OCI-LY3 (cell line): ENCODE data around the gene ELAVL3.
"Not testable (repeated sequence)": the region's sequence is repeated elsewhere in the genome, so short reads cannot be mapped to it uniquely, and the experiment has no call there.

Experiments
- H2AFZ ChIP-seq: fragments of 200-600, 300-600 bp; shearing (Covaris generic); 2 replicates; pipeline ENCODE4 v1.6.0; 2014; ENCODE audit warnings: antibody characterized with exemption, low read depth, low read length
- H3K27ac ChIP-seq: fragments of 200-600, 300-600 bp; sonication (generic); 2 replicates; pipeline ENCODE4 v1.5.1; 2014; ENCODE audit warnings: mild to moderate bottlenecking, low read length, moderate library complexity, mixed read lengths
- H3K27me3 ChIP-seq: fragments of 200-600, 300-600 bp; sonication (generic); 2 replicates; pipeline ENCODE4 v1.6.1; 2014; ENCODE audit warnings: low read depth, low read length, mixed read lengths
- H3K36me3 ChIP-seq: fragments of 200-600, 300-600 bp; sonication (generic); replicated peaks from 2 replicates; pipeline ENCODE3; 2014; ENCODE audit warnings: low read depth, low read length, mixed read lengths
- H3K4me1 ChIP-seq: fragments of 300-600, 200-600 bp; sonication (generic); 2 replicates; pipeline ENCODE4 v1.6.1; 2014; ENCODE audit warnings: low read length, mixed read lengths
- H3K4me2 ChIP-seq: fragments of 200-600, 300-600 bp; sonication (generic); 2 replicates; pipeline ENCODE4 v1.6.1; 2014; ENCODE audit warnings: low read length, mixed read lengths
- H3K4me3 ChIP-seq: fragments of 300-600, 200-600 bp; sonication (generic); 2 replicates; pipeline ENCODE4 v1.5.1; 2014; ENCODE audit warnings: antibody characterized with exemption, mild to moderate bottlenecking, low read length, moderate library complexity
- H3K79me2 ChIP-seq: fragments of 300-600, 200-600 bp; shearing (Covaris generic); 2 replicates; pipeline ENCODE4 v1.6.1; 2014; ENCODE audit warnings: mild to moderate bottlenecking, low read length, mixed read lengths
- H3K9ac ChIP-seq: fragments of 300-600, 200-600 bp; shearing (Covaris generic); 2 replicates; pipeline ENCODE4 v1.6.0; 2014; ENCODE audit warnings: mild to moderate bottlenecking, low read length, moderate library complexity
- H3K9me3 ChIP-seq: fragments of 200-600, 300-600 bp; shearing (Covaris generic); 2 replicates; pipeline ENCODE4 v1.6.1; 2014; ENCODE audit warnings: low read length, mixed read lengths; ENCODE audit not compliant: insufficient read depth
- H4K20me1 ChIP-seq: fragments of 200-600, 300-600 bp; sonication (generic); 2 replicates; pipeline ENCODE4 v1.6.1; 2016; ENCODE audit warnings: low read length, mixed read lengths; ENCODE audit not compliant: insufficient read depth
- EZH2phosphoT487 ChIP-seq: fragments of 200-600 bp; shearing (Covaris generic); IDR thresholded peaks from 2 replicates; pipeline ENCODE4 v1.6.1; 2018; ENCODE audit warnings: antibody characterized with exemption, mixed run types, low read depth
- TF ChIP-seq, protein P1 (sequence below): fragments of 200-600, 300-600 bp; sonication (generic); IDR thresholded peaks from 2 replicates; pipeline ENCODE4 v1.5.1; 2014; ENCODE audit warnings: antibody characterized with exemption, low read length, low read depth

Gene ELAVL3

GRCh38 chr19:11478167-11479089, 2.4 kb downstream of the ELAVL3 start:
- Histone ChIP-seq H4K20me1 (no peaks in the 10 kb centered on the region), H3K4me1 (peaks cover 36% of the 10 kb centered on the region), H3K4me2 (peak overlapping the region; percentile 30), H3K9ac (no peak overlapping the region), H3K79me2 (no peaks in the 10 kb centered on the region), H3K27ac (no peak overlapping the region), H3K36me3 (no peaks in the 10 kb centered on the region), H2AFZ (peak overlapping the region; percentile 51; the same call in 1 of the 2 replicates), H3K9me3 (no peaks in the 10 kb centered on the region), H3K4me3 (no peak overlapping the region), H3K27me3 (no peaks in the 10 kb centered on the region)
- TF ChIP-seq, protein P1, sequence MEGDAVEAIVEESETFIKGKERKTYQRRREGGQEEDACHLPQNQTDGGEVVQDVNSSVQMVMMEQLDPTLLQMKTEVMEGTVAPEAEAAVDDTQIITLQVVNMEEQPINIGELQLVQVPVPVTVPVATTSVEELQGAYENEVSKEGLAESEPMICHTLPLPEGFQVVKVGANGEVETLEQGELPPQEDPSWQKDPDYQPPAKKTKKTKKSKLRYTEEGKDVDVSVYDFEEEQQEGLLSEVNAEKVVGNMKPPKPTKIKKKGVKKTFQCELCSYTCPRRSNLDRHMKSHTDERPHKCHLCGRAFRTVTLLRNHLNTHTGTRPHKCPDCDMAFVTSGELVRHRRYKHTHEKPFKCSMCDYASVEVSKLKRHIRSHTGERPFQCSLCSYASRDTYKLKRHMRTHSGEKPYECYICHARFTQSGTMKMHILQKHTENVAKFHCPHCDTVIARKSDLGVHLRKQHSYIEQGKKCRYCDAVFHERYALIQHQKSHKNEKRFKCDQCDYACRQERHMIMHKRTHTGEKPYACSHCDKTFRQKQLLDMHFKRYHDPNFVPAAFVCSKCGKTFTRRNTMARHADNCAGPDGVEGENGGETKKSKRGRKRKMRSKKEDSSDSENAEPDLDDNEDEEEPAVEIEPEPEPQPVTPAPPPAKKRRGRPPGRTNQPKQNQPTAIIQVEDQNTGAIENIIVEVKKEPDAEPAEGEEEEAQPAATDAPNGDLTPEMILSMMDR, result no peak
- TF ChIP-seq EZH2phosphoT487, result no peak

DNA sequence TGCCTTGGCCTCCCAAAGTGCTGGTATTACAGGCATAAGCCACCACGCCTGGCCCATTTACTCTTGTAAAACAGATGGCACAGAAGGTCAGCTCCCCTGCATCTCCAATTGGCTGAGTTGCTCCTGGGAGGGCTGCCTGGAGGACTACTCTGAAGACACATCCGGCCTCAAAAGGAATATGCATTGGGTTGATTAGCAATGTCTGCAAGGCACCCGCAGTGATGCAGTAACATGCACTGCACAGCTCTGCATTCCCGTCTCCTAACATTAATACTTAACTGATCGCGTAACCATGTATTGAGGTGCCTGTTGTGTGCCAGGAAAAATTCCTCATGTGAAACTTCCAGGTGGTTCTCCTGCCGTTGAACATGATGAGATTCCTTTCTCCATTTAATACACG, 5.0 kb downstream of the ELAVL3 start:
- no peak overlapping the region for H3K9ac ChIP-seq
- H3K9me3 ChIP-seq, result no peaks in the 10 kb centered on the region
- H3K36me3 ChIP-seq, result no peaks in the 10 kb centered on the region
- no peaks in the 10 kb centered on the region for H4K20me1 ChIP-seq
- no peak overlapping the region for H3K4me3 ChIP-seq
- no peaks in the 10 kb centered on the region for H3K27me3 ChIP-seq
- peaks cover 20% of the 10 kb centered on the region for H3K4me1 ChIP-seq
- H3K4me2 ChIP-seq, result no peak overlapping the region
- no peaks in the 10 kb centered on the region for H3K79me2 ChIP-seq
- TF ChIP-seq, protein P1, result no peak
- TF ChIP-seq EZH2phosphoT487, result no peak
- H2AFZ ChIP-seq, result no peak overlapping the region
- H3K27ac ChIP-seq, result no peak overlapping the region

- H4K20me1 ChIP-seq, H3K4me3 ChIP-seq, H2AFZ ChIP-seq: not testable (repeated sequence)
Measured at GRCh38 chr19:11475343-11475742, 5.5 kb downstream of the ELAVL3 start.

GRCh38 chr19:11473725-11474124, 7.1 kb downstream of the ELAVL3 start:
- H3K9me3 ChIP-seq, result no peaks in the 10 kb centered on the region
- H3K27me3 ChIP-seq, result no peaks in the 10 kb centered on the region
- no peaks in the 10 kb centered on the region for H3K36me3 ChIP-seq
- H4K20me1 ChIP-seq, result no peaks in the 10 kb centered on the region
- H3K9ac ChIP-seq, result no peak overlapping the region
- H2AFZ ChIP-seq, result no peak overlapping the region
- no peaks in the 10 kb centered on the region for H3K79me2 ChIP-seq
- no peak overlapping the region for H3K27ac ChIP-seq
- no peak overlapping the region for H3K4me2 ChIP-seq
- TF ChIP-seq EZH2phosphoT487, result no peak
- TF ChIP-seq, protein P1, result no peak
- H3K4me1 ChIP-seq, result peaks cover 14% of the 10 kb centered on the region
- H3K4me3 ChIP-seq, result no peak overlapping the region

More at GRCh38 chr19:11475343-11475742, 5.5 kb downstream of the ELAVL3 start:
- H3K9me3 ChIP-seq, H3K9ac ChIP-seq, H3K36me3 ChIP-seq, H3K79me2 ChIP-seq, H3K4me2 ChIP-seq, H3K27me3 ChIP-seq, H3K27ac ChIP-seq: not testable (repeated sequence)
- peaks cover 20% of the 10 kb centered on the region for H3K4me1 ChIP-seq

DNA sequence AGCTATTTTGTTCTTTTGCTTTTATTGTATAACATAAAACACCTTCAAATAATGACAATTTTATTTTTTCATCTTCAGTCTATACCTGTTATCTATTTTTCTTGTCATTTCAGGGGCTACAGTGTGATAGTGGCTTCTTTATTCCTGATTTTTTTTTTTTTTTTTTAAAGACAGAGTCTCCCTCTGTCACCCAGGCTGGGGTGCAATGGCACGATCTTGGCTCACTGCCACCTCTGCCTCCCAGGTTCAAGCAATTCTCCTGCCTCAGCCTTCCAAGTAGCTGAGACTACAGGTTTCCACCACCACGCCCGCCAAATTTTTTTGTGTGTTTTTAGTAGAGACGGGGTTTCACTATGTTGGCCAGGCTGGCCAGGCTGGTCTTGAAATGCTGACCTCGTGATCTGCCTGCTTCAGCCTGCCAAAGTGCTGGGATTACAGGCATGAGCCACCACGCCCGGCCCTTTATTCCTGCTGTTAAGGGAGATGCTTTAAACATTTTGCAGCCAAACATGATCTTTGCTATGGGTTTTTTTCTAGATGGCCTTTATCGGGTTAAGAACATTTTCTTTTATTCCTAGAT, 12.5 kb downstream of the ELAVL3 start:
- H3K9ac ChIP-seq, H3K27ac ChIP-seq, H3K4me1 ChIP-seq, H3K79me2 ChIP-seq, H3K4me2 ChIP-seq, H3K36me3 ChIP-seq, H4K20me1 ChIP-seq, H3K4me3 ChIP-seq, H3K9me3 ChIP-seq, H3K27me3 ChIP-seq, H2AFZ ChIP-seq: not testable (repeated sequence)
